Measurements from ENCODE around the gene ANKRD26.

ANKRD26 gene

GRCh38 chr10:27020243-27020642 lies 80.1 kb downstream of the ANKRD26 start:
- no peak for DNase-seq (ENCODE audit: low read depth in 3 of 3)

GRCh38 chr10:27019827-27020226 lies 80.5 kb downstream of the ANKRD26 start:
- DNase-seq (ENCODE audit: low read depth in 3 of 3) = no peak

GRCh38 chr10:26997610-26998009 lies 102.7 kb downstream of the ANKRD26 start:
- DNase-seq (ENCODE audit: low read depth in 3 of 3) = no peak

GRCh38 chr10:26994743-26995142 lies 105.6 kb downstream of the ANKRD26 start:
- DNase-seq (ENCODE audit: low read depth in 3 of 3) = no peak

- DNase-seq (ENCODE audit: low read depth in 3 of 3) = no peak
Measured at GRCh38 chr10:26987851-26988250, 112.4 kb downstream of the ANKRD26 start.

GRCh38 chr10:26983156-26983555 lies 117.1 kb downstream of the ANKRD26 start:
- DNase-seq (ENCODE audit: low read depth in 3 of 3) = no peak

- no peak for DNase-seq (ENCODE audit: low read depth in 3 of 3)
Measured at GRCh38 chr10:26982058-26982457, 118.2 kb downstream of the ANKRD26 start.

GRCh38 chr10:26981232-26981824 lies 119.0 kb downstream of the ANKRD26 start:
- no peak for DNase-seq (ENCODE audit: low read depth in 3 of 3)

- DNase-seq (ENCODE audit: low read depth in 3 of 3) = no peak
Measured at GRCh38 chr10:26978519-26978918, 121.8 kb downstream of the ANKRD26 start.

- DNase-seq (ENCODE audit: low read depth in 3 of 3) = no peak
Measured at GRCh38 chr10:26977635-26978034, 122.7 kb downstream of the ANKRD26 start.

- DNase-seq (ENCODE audit: low read depth in 3 of 3) = no peak
Measured at GRCh38 chr10:26970667-26971066, 129.6 kb downstream of the ANKRD26 start.

- no peak for DNase-seq (ENCODE audit: low read depth in 3 of 3)
Measured at GRCh38 chr10:26969145-26969926, 131.0 kb downstream of the ANKRD26 start.

- no peak for DNase-seq (ENCODE audit: low read depth in 3 of 3)
Measured at GRCh38 chr10:26962835-26963234, 137.5 kb downstream of the ANKRD26 start.

- DNase-seq (ENCODE audit: low read depth in 3 of 3) = no peak
Measured at GRCh38 chr10:26960308-26960707, 140.0 kb downstream of the ANKRD26 start.

- DNase-seq (ENCODE audit: low read depth in 3 of 3) = no peak
Measured at GRCh38 chr10:26959841-26960240, 140.5 kb downstream of the ANKRD26 start.

Data from stimulated activated CD4-positive, alpha-beta T cell treated with anti-CD3 and anti-CD28 coated beads, TNF-alpha, amount 100 ng/mL, for 48 hours (primary cell).